Measurements from ENCODE around the gene FGF8.

DNA sequence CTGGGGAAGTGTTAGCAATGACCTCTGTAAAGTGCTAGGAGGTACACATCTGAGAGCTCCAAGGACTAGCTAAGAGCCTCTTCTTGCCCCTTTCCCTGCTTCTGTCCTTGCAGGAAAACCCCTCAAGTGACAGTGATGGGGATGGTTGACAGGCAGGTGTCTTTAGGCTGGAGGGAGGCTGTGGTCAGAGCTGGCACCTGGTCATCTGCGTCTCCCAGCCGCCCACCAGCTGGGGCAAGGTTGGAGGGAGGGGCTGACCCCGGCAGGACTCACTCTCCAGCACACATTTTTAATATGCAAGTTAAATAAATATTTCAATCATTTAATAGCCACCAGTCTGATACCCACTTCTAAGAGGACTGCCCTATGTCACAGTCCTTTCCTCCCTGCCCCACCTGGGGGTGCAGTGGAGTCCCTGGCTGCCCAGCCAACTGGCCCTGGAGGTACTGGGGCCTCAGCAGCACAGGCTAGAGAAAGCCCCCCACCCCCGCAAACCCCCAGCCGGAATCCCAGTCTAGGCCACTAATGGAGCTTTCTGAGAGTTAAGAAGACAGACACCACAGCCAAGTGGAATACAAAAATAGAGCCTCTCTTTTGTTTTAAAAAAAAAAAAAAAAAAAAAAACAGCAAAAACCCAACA, 6.3 kb downstream of the FGF8 start:
- TF ChIP-seq CTCF (IDR thresholded peaks at IDR 0.05 in 2 of 3, conservative IDR thresholded peaks at IDR 0.05 in 1 of 3; ENCODE audit: control insufficient read depth in 2 of 3, extremely low read depth in 1 of 3, insufficient read depth in 1 of 3, low read depth in 3 of 3, low read length in 3 of 3): no peak
- TF ChIP-seq, protein P1, sequence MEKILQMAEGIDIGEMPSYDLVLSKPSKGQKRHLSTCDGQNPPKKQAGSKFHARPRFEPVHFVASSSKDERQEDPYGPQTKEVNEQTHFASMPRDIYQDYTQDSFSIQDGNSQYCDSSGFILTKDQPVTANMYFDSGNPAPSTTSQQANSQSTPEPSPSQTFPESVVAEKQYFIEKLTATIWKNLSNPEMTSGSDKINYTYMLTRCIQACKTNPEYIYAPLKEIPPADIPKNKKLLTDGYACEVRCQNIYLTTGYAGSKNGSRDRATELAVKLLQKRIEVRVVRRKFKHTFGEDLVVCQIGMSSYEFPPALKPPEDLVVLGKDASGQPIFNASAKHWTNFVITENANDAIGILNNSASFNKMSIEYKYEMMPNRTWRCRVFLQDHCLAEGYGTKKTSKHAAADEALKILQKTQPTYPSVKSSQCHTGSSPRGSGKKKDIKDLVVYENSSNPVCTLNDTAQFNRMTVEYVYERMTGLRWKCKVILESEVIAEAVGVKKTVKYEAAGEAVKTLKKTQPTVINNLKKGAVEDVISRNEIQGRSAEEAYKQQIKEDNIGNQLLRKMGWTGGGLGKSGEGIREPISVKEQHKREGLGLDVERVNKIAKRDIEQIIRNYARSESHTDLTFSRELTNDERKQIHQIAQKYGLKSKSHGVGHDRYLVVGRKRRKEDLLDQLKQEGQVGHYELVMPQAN (conservative IDR thresholded peaks at IDR 0.05): no peak
- no peak for TF ChIP-seq POLR2AphosphoS5 (IDR thresholded peaks at IDR 0.05; ENCODE audit: low read length)
- no peak for TF ChIP-seq SP1 (IDR thresholded peaks at IDR 0.05; ENCODE audit: low read depth, low read length)
- TF ChIP-seq NBN (IDR thresholded peaks at IDR 0.05): no peak
- TF ChIP-seq ZBTB4 (CRISPR knock-in tag; IDR thresholded peaks at IDR 0.05): no peak
- no peak for TF ChIP-seq YY1 (IDR thresholded peaks at IDR 0.05; ENCODE audit: low read depth, low read length)
- no peak for TF ChIP-seq MYC (IDR thresholded peaks at IDR 0.05; ENCODE audit: insufficient read depth, insufficient read length, insufficient replicate concordance, low read length, severe bottlenecking)
